ENCODE data around the gene SLC1A1. TPM values are rescaled to one million over a fixed set of nuclear protein-coding genes. Genes with fewer than 3 reads are reported as not detected.

The SLC1A1 gene
- total RNA-seq (2016; rRNA removed; fragmentation: Illumina TruSeq; extraction: Trizol) (not detected in 2 replicates), polyA plus RNA-seq (2011; rRNA removed) (not detected in 2 replicates), polyA minus RNA-seq (2011; rRNA and poly(A)+ RNA removed; ENCODE audit: low replicate concordance) (10.5 TPM in 1 of 2 replicates, not detected in the other), Bru-seq, nascent RNA (percentile 9 among the genes with signal in this experiment), BruChase-seq, experiment 1, labeled RNA remaining after a 6-hour chase (percentile 5 among the genes with signal in this experiment), BruChase-seq, experiment 2, labeled RNA remaining after a 2-hour chase (percentile 11 among the genes with signal in this experiment)
- not detected in 2 replicates for total RNA-seq (2016; cell fraction: cytosol; rRNA removed; fragmentation: Illumina TruSeq; extraction: Trizol; ENCODE audit: low read depth)
- total RNA-seq (2016; cell fraction: insoluble cytoplasmic fraction; rRNA removed; fragmentation: Illumina TruSeq; extraction: Trizol) = not detected in 2 replicates
- not detected in 2 replicates for total RNA-seq (2016; cell fraction: membrane; rRNA removed; fragmentation: Illumina TruSeq; extraction: Trizol)
- not detected in 2 replicates for total RNA-seq (2016; cell fraction: nucleus; rRNA removed; fragmentation: Illumina TruSeq; extraction: Trizol)
- not detected in 2 replicates for polyA plus RNA-seq (2011; cell fraction: cytosol; rRNA removed)
- polyA plus RNA-seq (2011; cell fraction: nucleus; rRNA removed) = not detected in 2 replicates
- not detected in 2 replicates for polyA plus RNA-seq (2012)
- polyA plus RNA-seq (2016; cell fraction: cytosol; fragmentation: Illumina TruSeq; extraction: Trizol; ENCODE audit: low read depth) = not detected in 2 replicates
- not detected in 2 replicates for polyA plus RNA-seq (2016; cell fraction: insoluble cytoplasmic fraction; fragmentation: Illumina TruSeq; extraction: Trizol; ENCODE audit: low read depth)
- not detected in 2 replicates for polyA plus RNA-seq (2016; cell fraction: membrane; fragmentation: Illumina TruSeq; extraction: Trizol; ENCODE audit: low read depth)
- not detected in 2 replicates for polyA plus RNA-seq (2016; cell fraction: nucleus; fragmentation: Illumina TruSeq; extraction: Trizol; ENCODE audit: insufficient read depth, low read depth)
- not detected in 2 replicates for polyA minus RNA-seq (2011; cell fraction: cytosol; rRNA and poly(A)+ RNA removed)
- not detected in 2 replicates for polyA minus RNA-seq (2011; cell fraction: nucleus; rRNA and poly(A)+ RNA removed)
- long read RNA-seq, experiment 1 = 0 reads
- long read RNA-seq, experiment 2 = 0 reads

GRCh38 chr9:4489919-4490704 lies at the start of gene SLC1A1:
Gene SLC1A1 (plus strand): TSS chr9:4490468. CDS start chr9:4490680, 212 bp downstream.
- in situ Hi-C loops (cut with HindIII; ENCODE audit: extremely low pct_ligation_motif_present, low pct_unique_long_range_greater_than_20kb) = no loop called here
- POLR2A ChIA-PET = no interaction called here

More at GRCh38 chr9:4489919-4490704, at the start of gene SLC1A1:
- Histone ChIP-seq H4K20me1 (ENCODE audit: insufficient read depth, low read length) (no peaks in the 10 kb centered on the region), H3K36me3 (replicated peaks in 1 of 2; ENCODE audit: control insufficient read depth in 1 of 2, insufficient read depth in 2 of 2, low read length in 2 of 2) (no peaks in the 10 kb centered on the region), H3K27ac (ENCODE audit: extremely low read length, insufficient read depth, low read length) (no peak within 1 kb of the TSS), H2AFZ (ENCODE audit: low read length) (peak within 1 kb of the TSS; percentile 72), H3K9me3 (ENCODE audit: low read length) (no peaks in the 10 kb centered on the region), H3K79me2 (ENCODE audit: insufficient read depth, low read length) (no peaks in the 10 kb centered on the region), H3K4me3 (replicated peaks in 1 of 3; ENCODE audit: insufficient read depth in 1 of 3, low read depth in 2 of 3, low read length in 3 of 3) (peak within 1 kb of the TSS; percentile 26 to 61 (median 34); a peak in 4 of 6 replicates), H3K4me2 (ENCODE audit: low read depth, low read length) (peak within 1 kb of the TSS; percentile 71), H3K4me1 (ENCODE audit: insufficient read depth, low read length) (no peaks in the 10 kb centered on the region), H3K27me3 (ENCODE audit: control insufficient read depth in 1 of 2, insufficient read depth in 2 of 2, low read length in 2 of 2) (peaks cover 8 to 42% of the 10 kb centered on the region in 2 experiments; a peak in 4 of 5 replicates), H3K9ac (ENCODE audit: insufficient read depth, low read depth, low read length) (no peak within 1 kb of the TSS)
- no peak for FAIRE-seq
- 0% methylated on average over 5 of the region's 72 CpGs for WGBS (ENCODE audit: low lambda C conversion rate)
- ATAC-seq = peak; percentile 83
- CTCF ChIA-PET (ENCODE audit: low intra/inter-chr PET ratio, low total read pairs) = no interaction called here
- TF ChIP-seq SIN3B (IDR thresholded peaks at IDR 0.05; ENCODE audit: low read length) = no peak
- TF ChIP-seq ZNF546 (CRISPR knock-in tag; conservative IDR thresholded peaks at IDR 0.05) = no peak
- TF ChIP-seq MTF1 (CRISPR knock-in tag; IDR thresholded peaks at IDR 0.05) = no peak
- TF ChIP-seq IRF2 (CRISPR knock-in tag; IDR thresholded peaks at IDR 0.05) = no peak
- no peak for TF ChIP-seq HHEX (CRISPR knock-in tag; IDR thresholded peaks at IDR 0.05)
- peak; percentile 17 for TF ChIP-seq HNRNPLL (IDR thresholded peaks at IDR 0.05; ENCODE audit: low read depth, low read length, poor library complexity, severe bottlenecking)
- TF ChIP-seq ZNF782 (CRISPR knock-in tag; IDR thresholded peaks at IDR 0.05; ENCODE audit: borderline replicate concordance) = 0 out of 2 replicates have a peak, but pooled peaks have one; percentile 12
- no peak for TF ChIP-seq ZBTB37 (CRISPR knock-in tag; IDR thresholded peaks at IDR 0.05)
- 0 out of 2 replicates have a peak, but pooled peaks have one; percentile 13 for TF ChIP-seq ZMYM4 (CRISPR knock-in tag; IDR thresholded peaks at IDR 0.05)
- peak; percentile 65; the same call in 1 of the 2 replicates for TF ChIP-seq ZNF800 (CRISPR knock-in tag; IDR thresholded peaks at IDR 0.05)
- no peak for TF ChIP-seq HDAC1 (CRISPR knock-in tag; IDR thresholded peaks at IDR 0.05)
- no peak for TF ChIP-seq ZNF362 (CRISPR knock-in tag; IDR thresholded peaks at IDR 0.05; ENCODE audit: borderline replicate concordance)
- TF ChIP-seq FOXO1 (CRISPR knock-in tag; IDR thresholded peaks at IDR 0.05) = no peak
- DNase-seq (ENCODE audit: low spot score) = no peak
- BruUV-seq (replicated peaks) = no TSS peak
- intact Hi-C loops (cut with micrococcal nuclease; ENCODE audit: unreplicated experiment) = no loop called here
